Measurements from ENCODE around the gene SELENOP.

The SELENOP gene

GRCh38 chr5:42799241-42799608 lies 12.5 kb downstream of the SELENOP start:
- no peak for TF ChIP-seq CTCF (conservative IDR thresholded peaks at IDR 0.05; ENCODE audit: low read depth, low read length)
- Histone ChIP-seq H3K79me2 (ENCODE audit: insufficient read depth, low read depth) (no peaks in the 10 kb centered on the region), H3K36me3 (ENCODE audit: insufficient read depth) (no peaks in the 10 kb centered on the region), H3K27me3 (ENCODE audit: insufficient read depth, low read depth) (no peaks in the 10 kb centered on the region), H3K27ac (no peak overlapping the region), H2AFZ (ENCODE audit: low read depth) (no peak overlapping the region), H4K20me1 (ENCODE audit: insufficient read depth) (no peaks in the 10 kb centered on the region), H3K4me1 (ENCODE audit: low read depth, poor library complexity, severe bottlenecking) (no peaks in the 10 kb centered on the region), H3K9ac (no peak overlapping the region), H3K4me2 (no peak overlapping the region), H3K4me3 (IDR thresholded peaks at IDR 0.05; ENCODE audit: insufficient read depth, low read depth, low read length) (no peak overlapping the region)

DNA sequence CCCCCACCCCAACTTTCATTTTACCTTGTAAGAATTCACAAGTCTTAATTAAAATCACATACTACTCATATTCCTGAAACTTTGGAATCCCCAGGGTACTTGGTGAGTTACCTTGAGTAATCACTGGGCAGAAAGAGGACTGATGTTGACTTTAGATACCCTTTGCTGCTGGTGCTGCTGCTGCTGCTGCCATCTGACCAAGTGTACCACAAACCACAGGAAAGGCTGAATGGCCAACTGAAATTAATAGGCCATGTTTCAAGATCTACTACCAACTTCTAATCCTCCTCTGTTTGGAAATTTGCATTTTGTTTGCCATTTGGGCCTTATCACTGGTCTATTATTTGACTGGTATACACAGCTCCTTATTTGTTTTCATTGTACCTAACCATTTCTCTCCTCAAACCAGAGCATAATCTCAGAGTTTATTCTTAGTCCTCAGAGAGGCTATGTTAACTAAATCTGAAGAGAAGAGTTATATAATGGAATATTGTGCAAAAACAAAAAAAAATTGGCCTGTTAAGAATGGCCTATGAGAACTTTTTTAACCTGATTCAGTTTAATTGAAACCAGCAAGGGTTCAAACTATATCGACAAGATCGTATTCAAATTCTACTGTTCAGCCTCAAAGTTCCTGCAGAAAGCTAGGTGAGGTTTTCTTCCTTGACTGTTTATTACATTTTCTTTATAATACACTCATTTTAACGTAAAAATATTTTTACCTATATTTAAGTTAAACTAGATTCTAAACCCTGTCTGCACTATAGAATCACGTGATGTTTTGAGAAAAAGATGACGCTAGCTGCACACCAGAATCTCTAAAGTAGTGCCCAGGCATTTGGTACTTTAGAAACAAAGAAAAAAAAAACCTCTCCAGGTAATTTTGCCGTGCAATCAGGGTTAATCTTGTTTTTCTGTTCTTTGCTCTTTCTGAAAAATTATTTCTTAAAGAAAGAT lies 13.1 kb downstream of the SELENOP start:
- Histone ChIP-seq H3K4me2 (no peak overlapping the region), H3K27ac (no peak overlapping the region), H3K4me1 (ENCODE audit: low read depth, poor library complexity, severe bottlenecking) (no peaks in the 10 kb centered on the region), H3K36me3 (ENCODE audit: insufficient read depth) (no peaks in the 10 kb centered on the region), H3K79me2 (ENCODE audit: insufficient read depth, low read depth) (no peaks in the 10 kb centered on the region), H3K27me3 (ENCODE audit: insufficient read depth, low read depth) (no peaks in the 10 kb centered on the region), H3K4me3 (IDR thresholded peaks at IDR 0.05; ENCODE audit: insufficient read depth, low read depth, low read length) (no peak overlapping the region), H3K9ac (no peak overlapping the region), H4K20me1 (ENCODE audit: insufficient read depth) (no peaks in the 10 kb centered on the region), H2AFZ (ENCODE audit: low read depth) (no peak overlapping the region)
- TF ChIP-seq CTCF (conservative IDR thresholded peaks at IDR 0.05; ENCODE audit: low read depth, low read length), result no peak

DNA sequence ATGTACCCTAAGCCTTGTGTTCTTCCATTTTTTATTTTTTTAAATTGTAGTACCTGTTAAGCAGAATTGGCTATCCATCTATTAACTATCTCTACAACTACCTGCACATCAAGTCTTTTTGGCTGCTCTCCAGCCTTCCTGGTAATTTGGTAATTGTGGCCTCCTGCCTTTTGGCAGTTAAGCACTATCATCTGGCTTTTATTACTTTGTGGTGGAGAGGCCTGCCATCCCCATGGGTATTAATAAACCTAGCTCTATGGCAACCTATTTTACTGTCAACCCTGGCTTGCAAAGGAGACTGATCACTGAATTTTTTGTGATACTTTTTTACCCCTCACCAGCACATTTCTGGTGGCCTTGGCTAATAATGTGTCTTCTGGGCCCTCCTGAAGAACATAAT lies 20.5 kb downstream of the SELENOP start:
- no peak overlapping the region for H2AFZ ChIP-seq (ENCODE audit: low read depth)
- no peak for TF ChIP-seq CTCF (conservative IDR thresholded peaks at IDR 0.05; ENCODE audit: low read depth, low read length)
- no peaks in the 10 kb centered on the region for H3K79me2 ChIP-seq (ENCODE audit: insufficient read depth, low read depth)
- H3K4me3 ChIP-seq (IDR thresholded peaks at IDR 0.05; ENCODE audit: insufficient read depth, low read depth, low read length), result no peak overlapping the region
- no peaks in the 10 kb centered on the region for H4K20me1 ChIP-seq (ENCODE audit: insufficient read depth)
- H3K36me3 ChIP-seq (ENCODE audit: insufficient read depth), result no peaks in the 10 kb centered on the region
- H3K4me2 ChIP-seq, result no peak overlapping the region
- no peaks in the 10 kb centered on the region for H3K4me1 ChIP-seq (ENCODE audit: low read depth, poor library complexity, severe bottlenecking)
- H3K27ac ChIP-seq, result no peak overlapping the region
- no peaks in the 10 kb centered on the region for H3K27me3 ChIP-seq (ENCODE audit: insufficient read depth, low read depth)
- H3K9ac ChIP-seq, result no peak overlapping the region

DNA sequence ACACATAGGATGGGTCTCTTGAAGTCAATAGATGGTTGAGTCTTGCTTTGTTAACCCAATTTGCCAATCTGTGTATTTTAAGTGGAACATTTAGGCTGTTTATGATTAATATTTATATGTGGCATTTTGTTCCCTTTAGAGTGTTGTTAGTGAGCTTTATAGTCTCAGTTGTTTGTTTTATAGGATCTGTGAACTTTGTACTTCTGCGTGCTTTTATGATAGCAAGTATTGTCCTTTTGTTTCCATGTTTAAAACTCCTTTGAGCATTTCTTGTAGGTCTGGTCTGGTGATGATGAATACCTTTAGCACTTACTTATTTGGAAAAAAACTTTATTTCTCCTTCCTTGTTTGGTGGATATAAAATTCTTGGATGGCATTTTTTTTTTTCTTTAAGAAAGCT lies 23.8 kb downstream of the SELENOP start:
- no peaks in the 10 kb centered on the region for H3K36me3 ChIP-seq (ENCODE audit: insufficient read depth)
- no peak overlapping the region for H3K4me3 ChIP-seq (IDR thresholded peaks at IDR 0.05; ENCODE audit: insufficient read depth, low read depth, low read length)
- H3K9ac ChIP-seq, result no peak overlapping the region
- no peaks in the 10 kb centered on the region for H4K20me1 ChIP-seq (ENCODE audit: insufficient read depth)
- no peaks in the 10 kb centered on the region for H3K27me3 ChIP-seq (ENCODE audit: insufficient read depth, low read depth)
- TF ChIP-seq CTCF (conservative IDR thresholded peaks at IDR 0.05; ENCODE audit: low read depth, low read length), result no peak
- no peaks in the 10 kb centered on the region for H3K4me1 ChIP-seq (ENCODE audit: low read depth, poor library complexity, severe bottlenecking)
- H3K79me2 ChIP-seq (ENCODE audit: insufficient read depth, low read depth), result no peaks in the 10 kb centered on the region
- H3K27ac ChIP-seq, result no peak overlapping the region
- no peak overlapping the region for H2AFZ ChIP-seq (ENCODE audit: low read depth)
- no peak overlapping the region for H3K4me2 ChIP-seq

Measured in KMS-11 (cell line).